GM12878 (cell line): Measurements from ENCODE around the gene MAD2L1. TPM values are rescaled to one million over a fixed set of nuclear protein-coding genes. Genes with fewer than 3 reads are reported as not detected.

ENCODE experiments used
- ATAC-seq: fragments of 200-7000 bp; cut with Tn5 transposase; 3 replicates; pipeline ENCODE4 v1.9.1; 2020; ENCODE audit warnings: mild to moderate bottlenecking, moderate library complexity
- BruUV-seq: library from RNA; stranded (reverse); fragments of 400-500 nt; replicated peaks from 2 replicates; lab custom pipeline; 2021; lab: Mats Ljungman, UMichigan
- CTCF ChIA-PET: fragments of 300-600 bp; sonication (Branson Sonifier 250); formaldehyde crosslinking; extraction: SDS; loops from one replicate; lab custom pipeline; 2021; ENCODE audit warnings: inconsistent platforms; lab: Yijun Ruan, JAX
- POLR2A ChIA-PET: fragments of 350-600 bp; formaldehyde crosslinking; extraction: SDS; loops from one replicate; lab custom pipeline; 2021; ENCODE audit warnings: inconsistent platforms; lab: Charles Lee
- RAD21 ChIA-PET: fragments of 300-600 bp; sonication (Branson Sonifier 250); formaldehyde crosslinking; loops from one replicate; lab custom pipeline; 2023; ENCODE audit warnings: antibody characterized with exemption; ENCODE audit not compliant: unreplicated experiment; lab: Charles Lee
- SMC1A ChIA-PET: fragments of 300-600 bp; sonication (Branson Sonifier 250); formaldehyde crosslinking; loops from one replicate; lab custom pipeline; 2023; ENCODE audit not compliant: unreplicated experiment, uncharacterized antibody; lab: Charles Lee
- DNase-seq: peaks from one replicate; pipeline ENCODE4 v3.0.0-alpha.2; 2011; ENCODE audit warnings: low read depth, low spot score
- FAIRE-seq: peaks from 3 replicates; lab custom pipeline; 2011; peaks lifted over from hg19 to GRCh38; lab: Jason Lieb, UNC
- H2AFZ ChIP-seq: 2 replicates; pipeline ENCODE4 v1.6.0; 2011; ENCODE audit warnings: low read depth, low read length, control low read depth; ENCODE audit not compliant: control insufficient read depth
- H3K27ac ChIP-seq: 2 replicates; pipeline ENCODE4 v1.5.1; 2011; ENCODE audit warnings: control low read depth; ENCODE audit not compliant: control insufficient read depth, insufficient read depth
- H3K27me3 ChIP-seq, 2 experiments: replicated peaks in 1 of 2; 2 replicates each; pipeline versions ENCODE4 v1.6.0 to v1.6.1; 2011; ENCODE audit warnings: low read length in 1 of 2; ENCODE audit not compliant: control insufficient read depth in 2 of 2, insufficient read depth in 2 of 2
- H3K36me3 ChIP-seq, 2 experiments: 2 replicates each; pipeline ENCODE4 v1.5.1; 2011; ENCODE audit warnings: low read length in 1 of 2; ENCODE audit not compliant: control insufficient read depth in 2 of 2, insufficient read depth in 2 of 2
- H3K4me1 ChIP-seq: 2 replicates; pipeline ENCODE4 v1.6.1; 2011; ENCODE audit warnings: mild to moderate bottlenecking, low read length, moderate library complexity, mixed read lengths; ENCODE audit not compliant: control insufficient read depth, insufficient read depth
- H3K4me2 ChIP-seq: 2 replicates; pipeline ENCODE4 v1.6.0; 2011; ENCODE audit warnings: control low read depth; ENCODE audit not compliant: control insufficient read depth, insufficient read depth
- H3K4me3 ChIP-seq: fragments of 200-600 bp; sonication (generic); 2 replicates; pipeline ENCODE4 v1.5.1; 2016
- H3K79me2 ChIP-seq: 2 replicates; pipeline ENCODE4 v1.6.0; 2011; ENCODE audit warnings: low read length; ENCODE audit not compliant: control insufficient read depth, insufficient read depth
- H3K9ac ChIP-seq: 2 replicates; pipeline ENCODE4 v1.8.0; 2011; ENCODE audit warnings: low read length, control low read depth, mixed read lengths; ENCODE audit not compliant: control insufficient read depth, insufficient read depth
- H3K9me3 ChIP-seq: replicated peaks from 3 replicates; pipeline ENCODE4 v1.5.1; 2011; ENCODE audit warnings: mild to moderate bottlenecking, low read length; ENCODE audit not compliant: control insufficient read depth, insufficient read depth
- H4K20me1 ChIP-seq: 2 replicates; pipeline ENCODE4 v1.6.0; 2011; ENCODE audit not compliant: control insufficient read depth, insufficient read depth
- CBX5 ChIP-seq: sonication (generic); IDR thresholded peaks from 2 replicates; pipeline ENCODE4 v1.6.1; 2016; ENCODE audit warnings: low read depth, moderate library complexity, mild to moderate bottlenecking, inconsistent platforms
- E4F1 ChIP-seq: fragments of 450-650 bp; IDR thresholded peaks from 2 replicates; pipeline ENCODE4 v1.6.1; 2018; ENCODE audit warnings: borderline replicate concordance, mild to moderate bottlenecking; ENCODE audit not compliant: partially characterized antibody
- ETV6 ChIP-seq, 2 experiments: fragments of 450-650 bp in 1 of 2; IDR thresholded peaks in 1 of 2; conservative IDR thresholded peaks in 1 of 2; 2 replicates each; pipeline ENCODE4 v1.6.1; 2014; ENCODE audit warnings: antibody characterized with exemption in 1 of 2, borderline replicate concordance in 1 of 2, low read depth in 1 of 2, mild to moderate bottlenecking in 1 of 2, moderate library complexity in 1 of 2
- NFXL1 ChIP-seq: fragments of 450-650 bp; IDR thresholded peaks from 2 replicates; pipeline ENCODE4 v1.6.1; 2017; ENCODE audit warnings: antibody characterized with exemption, mild to moderate bottlenecking, borderline replicate concordance
- ZNF384 ChIP-seq: IDR thresholded peaks from 2 replicates; pipeline ENCODE4 v1.6.1; 2012; ENCODE audit warnings: low read depth, mild to moderate bottlenecking, low read length, improper control_type of control experiment, borderline replicate concordance
- ZNF592 ChIP-seq: fragments of 450-650 bp; IDR thresholded peaks from 2 replicates; pipeline ENCODE4 v1.6.1; 2017; ENCODE audit warnings: mild to moderate bottlenecking, moderate library complexity
- WGBS: methylation state at CpG from one replicate; pipeline ENCODE4 v1.1.6; 2016; ENCODE audit warnings: low lambda C conversion rate; ENCODE audit not compliant: insufficient replicate concordance, insufficient coverage; ENCODE audit errors: missing lambda C conversion rate; 5-methylcytosine and 5-hydroxymethylcytosine counted together
- in situ Hi-C: fragments of 300-500 bp; cut with MboI; formaldehyde crosslinking; loops from 9 replicates; pipeline ENCODE4 v1.14.3; 2018; ENCODE audit warnings: mixed read lengths
- intact Hi-C: fragments of 100-400 bp; cut with micrococcal nuclease; formaldehyde crosslinking; loops from one replicate; pipeline ENCODE4 v1.14.2; 2022; ENCODE audit not compliant: unreplicated experiment
- polyA plus RNA-seq, 11 experiments: library from polyadenylated mRNA; depleted of rRNA in 4 of 11; unstranded in 6 of 11; stranded (reverse) in 5 of 11; fragments of >200 nt; fragmentation: Nextera tagmentation in 4 of 11; fragmentation: Illumina TruSeq in 1 of 11; extraction: Ambion mirVana in 4 of 11; extraction: Trizol in 1 of 11; gene quantifications; 1 replicate in 1 of 11; 2 replicates in 10 of 11; pipeline versions ENCODE4 v1.2.1 to v1.2.3, GENCODE V29; 2011 to 2016; ENCODE audit warnings: inconsistent platforms in 2 of 11, missing spikeins in 2 of 11, low read depth in 1 of 11
- total RNA-seq, 4 experiments: library from RNA; depleted of rRNA in 3 of 4; stranded (reverse); fragments of >200 nt in 3 of 4; fragmentation: Illumina TruSeq in 1 of 4; extraction: Trizol in 1 of 4; gene quantifications; 2 replicates each; pipeline versions ENCODE4 v1.2.1 to v1.2.3, GENCODE V29; 2013 to 2021

The MAD2L1 gene
- total and polyA plus RNA-seq, 10 of the 15 experiments (the other 5 are each of a cell fraction or from before 2014, with no cell fraction given): 58.1 to 407 (median 110) TPM

GRCh38 chr4:120051253-120051652 is 15.4 kb downstream of the MAD2L1 start:
- FAIRE-seq (no peak), ATAC-seq (no peak), DNase-seq (no peak)
- Histone ChIP-seq H2AFZ (no peak overlapping the region), H3K79me2 (no peaks in the 10 kb centered on the region), H4K20me1 (no peaks in the 10 kb centered on the region), H3K27me3 (no peaks in the 10 kb centered on the region), H3K4me3 (no peak overlapping the region), H3K9ac (no peak overlapping the region), H3K9me3 (no peaks in the 10 kb centered on the region), H3K36me3 (no peaks in the 10 kb centered on the region; a peak in 1 of 4 replicates), H3K27ac (no peak overlapping the region), H3K4me1 (peaks cover 16% of the 10 kb centered on the region), H3K4me2 (no peak overlapping the region)
- ChIA-PET CTCF (interaction anchor here (0.6 to 2.9 kb wide), 9 partner anchors 11 to 737 kb away, joined by 3 to 31 read pairs (median 3); partner anchors contain the start of gene PDE5A), SMC1A (interaction anchor here (0.6 to 3.0 kb wide), 7 partner anchors 9 to 493 kb away, joined by 3 to 11 read pairs (median 3); partner anchors contain the start of gene PDE5A), POLR2A (no interaction called here), RAD21 (interaction anchor here (0.5 to 4.3 kb wide), 3 partner anchors 347 to 427 kb away, joined by 3 to 29 read pairs (median 3); partner anchors contain the start of gene PDE5A)
- WGBS: 93% methylated on average over 1 of the region's 1 CpG
- TF ChIP-seq CBX5 (no peak), E4F1 (no peak), NFXL1 (no peak), ETV6 (conservative IDR thresholded peaks at IDR 0.05 in 1 of 2, IDR thresholded peaks at IDR 0.05 in 1 of 2; ENCODE audit: borderline replicate concordance in 1 of 2, low read depth in 1 of 2) (no peak), ZNF592 (no peak), ZNF384 (no peak)
- in situ Hi-C loops (loop anchor here (10.0 kb wide), 1 partner anchor 1076 kb away; no protein-coding TSS in a partner anchor), intact Hi-C loops (loop anchor here (5.0 kb wide), 2 partner anchors 749 to 1069 kb away; a partner anchor contains a TSS)
- BruUV-seq: no TSS peak
